ENCODE results near the gene UBE2I. TPM values are rescaled to one million over a fixed set of nuclear protein-coding genes. Genes with fewer than 3 reads are reported as not detected.

Gene UBE2I
- polyA plus RNA-seq, 2 of the 4 experiments (the other 2 are of a cell fraction) = 170 to 208 TPM

DNA sequence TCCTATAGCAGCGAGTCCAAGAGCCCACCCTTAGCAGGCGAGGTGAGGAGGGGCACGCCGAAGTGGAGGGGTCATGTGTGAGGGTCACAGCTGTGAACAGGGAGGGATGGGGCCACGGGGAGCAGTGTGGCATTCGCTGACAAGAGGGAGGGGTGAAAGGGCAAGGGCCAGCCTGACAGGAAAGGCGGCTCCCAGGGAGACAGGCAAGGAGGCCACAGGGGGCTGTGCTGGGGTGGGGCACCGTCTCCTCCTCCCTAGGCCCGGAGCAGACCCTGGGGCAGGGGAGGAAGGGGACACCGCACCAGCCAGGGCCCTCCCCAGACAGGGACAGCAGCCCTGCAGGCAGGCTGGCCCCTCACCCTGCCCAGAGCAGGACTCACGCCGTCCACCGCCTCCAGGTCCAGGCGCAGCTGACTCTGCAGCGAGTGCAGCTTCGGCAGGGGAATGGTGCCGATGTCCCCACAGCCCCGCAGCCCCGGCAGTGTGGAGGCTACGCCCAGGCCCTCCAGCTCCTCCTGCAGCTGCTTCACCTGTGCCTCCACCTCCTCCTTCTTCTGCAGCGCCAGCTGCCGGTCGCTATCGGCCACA lies 57.4 kb downstream of the UBE2I start:
- FAIRE-seq (no peak), ATAC-seq (peak; percentile 6 to 8; a peak in 3 of 6 replicates), DNase-seq (ENCODE audit: low read depth in 1 of 2, low spot score in 1 of 2) (no peak)
- TF ChIP-seq, protein P1, sequence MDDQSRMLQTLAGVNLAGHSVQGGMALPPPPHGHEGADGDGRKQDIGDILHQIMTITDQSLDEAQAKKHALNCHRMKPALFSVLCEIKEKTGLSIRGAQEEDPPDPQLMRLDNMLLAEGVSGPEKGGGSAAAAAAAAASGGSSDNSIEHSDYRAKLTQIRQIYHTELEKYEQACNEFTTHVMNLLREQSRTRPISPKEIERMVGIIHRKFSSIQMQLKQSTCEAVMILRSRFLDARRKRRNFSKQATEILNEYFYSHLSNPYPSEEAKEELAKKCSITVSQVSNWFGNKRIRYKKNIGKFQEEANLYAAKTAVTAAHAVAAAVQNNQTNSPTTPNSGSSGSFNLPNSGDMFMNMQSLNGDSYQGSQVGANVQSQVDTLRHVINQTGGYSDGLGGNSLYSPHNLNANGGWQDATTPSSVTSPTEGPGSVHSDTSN (IDR thresholded peaks at IDR 0.05) = 0 out of 2 replicates have a peak, but pooled peaks have one; percentile 45
- TF ChIP-seq, protein P2, sequence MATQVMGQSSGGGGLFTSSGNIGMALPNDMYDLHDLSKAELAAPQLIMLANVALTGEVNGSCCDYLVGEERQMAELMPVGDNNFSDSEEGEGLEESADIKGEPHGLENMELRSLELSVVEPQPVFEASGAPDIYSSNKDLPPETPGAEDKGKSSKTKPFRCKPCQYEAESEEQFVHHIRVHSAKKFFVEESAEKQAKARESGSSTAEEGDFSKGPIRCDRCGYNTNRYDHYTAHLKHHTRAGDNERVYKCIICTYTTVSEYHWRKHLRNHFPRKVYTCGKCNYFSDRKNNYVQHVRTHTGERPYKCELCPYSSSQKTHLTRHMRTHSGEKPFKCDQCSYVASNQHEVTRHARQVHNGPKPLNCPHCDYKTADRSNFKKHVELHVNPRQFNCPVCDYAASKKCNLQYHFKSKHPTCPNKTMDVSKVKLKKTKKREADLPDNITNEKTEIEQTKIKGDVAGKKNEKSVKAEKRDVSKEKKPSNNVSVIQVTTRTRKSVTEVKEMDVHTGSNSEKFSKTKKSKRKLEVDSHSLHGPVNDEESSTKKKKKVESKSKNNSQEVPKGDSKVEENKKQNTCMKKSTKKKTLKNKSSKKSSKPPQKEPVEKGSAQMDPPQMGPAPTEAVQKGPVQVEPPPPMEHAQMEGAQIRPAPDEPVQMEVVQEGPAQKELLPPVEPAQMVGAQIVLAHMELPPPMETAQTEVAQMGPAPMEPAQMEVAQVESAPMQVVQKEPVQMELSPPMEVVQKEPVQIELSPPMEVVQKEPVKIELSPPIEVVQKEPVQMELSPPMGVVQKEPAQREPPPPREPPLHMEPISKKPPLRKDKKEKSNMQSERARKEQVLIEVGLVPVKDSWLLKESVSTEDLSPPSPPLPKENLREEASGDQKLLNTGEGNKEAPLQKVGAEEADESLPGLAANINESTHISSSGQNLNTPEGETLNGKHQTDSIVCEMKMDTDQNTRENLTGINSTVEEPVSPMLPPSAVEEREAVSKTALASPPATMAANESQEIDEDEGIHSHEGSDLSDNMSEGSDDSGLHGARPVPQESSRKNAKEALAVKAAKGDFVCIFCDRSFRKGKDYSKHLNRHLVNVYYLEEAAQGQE (IDR thresholded peaks at IDR 0.05) = no peak
- H3K4me1 ChIP-seq = peaks cover 3% of the 10 kb centered on the region; the same call in 1 of the 3 replicates
- CTCF ChIA-PET = interaction anchor here (0.8 to 9.1 kb wide), 4 partner anchors 11 to 46 kb away, joined by 3 to 127 read pairs (median 40); no protein-coding TSS in a partner anchor
- no peaks in the 10 kb centered on the region for H3K9me3 ChIP-seq
- no peak overlapping the region for H3K4me2 ChIP-seq
- POLR2A ChIA-PET = interaction anchor here (1.3 kb wide), 1 partner anchor 12 kb away, joined by 4 read pairs; no protein-coding TSS in a partner anchor
- 95% methylated on average over 19 of the region's 24 CpGs for WGBS (ENCODE audit: missing lambda C conversion rate)
- no peak overlapping the region for H3K4me3 ChIP-seq
- H3K27ac ChIP-seq = no peak overlapping the region

DNA sequence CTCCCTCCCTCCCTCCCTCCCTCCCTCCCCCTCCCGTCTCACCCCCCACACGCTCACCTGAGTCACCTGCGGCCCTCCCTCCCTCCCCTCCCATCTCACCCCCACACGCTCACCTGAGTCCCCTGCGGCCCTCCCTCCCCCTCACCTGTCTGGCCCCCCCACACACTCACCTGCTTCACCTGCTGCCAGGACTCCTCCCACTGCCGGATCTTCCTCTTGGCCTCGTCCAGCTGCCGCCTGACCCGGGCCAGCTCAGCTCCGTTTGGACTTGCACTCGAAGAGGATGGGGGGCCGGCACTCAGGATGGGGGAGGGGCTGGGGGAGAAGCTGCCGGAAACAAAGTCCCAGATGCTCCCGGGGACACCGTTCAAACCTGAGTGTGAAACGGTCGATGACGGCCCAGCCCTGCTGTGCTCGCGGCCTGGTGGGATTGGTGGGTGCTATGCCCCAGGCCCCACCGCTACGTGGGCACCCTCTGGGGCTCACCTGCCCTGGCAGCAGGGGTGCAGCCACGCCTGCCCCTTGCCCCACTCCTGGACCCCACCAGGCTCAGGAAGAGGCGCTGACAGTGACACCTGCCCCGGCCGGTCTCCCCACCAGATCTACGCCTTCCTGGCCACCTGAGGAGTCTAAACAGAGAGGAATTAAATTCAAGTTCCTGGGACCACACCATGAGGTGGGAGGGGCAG lies 58.2 kb downstream of the UBE2I start:
- H3K4me2 ChIP-seq = no peak overlapping the region
- peaks cover 3% of the 10 kb centered on the region; the same call in 1 of the 3 replicates for H3K4me1 ChIP-seq
- DNase-seq (ENCODE audit: low read depth in 1 of 2, low spot score in 1 of 2) = no peak
- FAIRE-seq = no peak
- no peak for ATAC-seq
- 92% methylated on average over 11 of the region's 27 CpGs for WGBS (ENCODE audit: missing lambda C conversion rate)
- CTCF ChIA-PET = interaction anchor here (1.0 to 7.3 kb wide), 3 partner anchors 12 to 22 kb away, joined by 3 to 78 read pairs (median 4); no protein-coding TSS in a partner anchor
- no peaks in the 10 kb centered on the region for H3K9me3 ChIP-seq
- TF ChIP-seq, protein P3, sequence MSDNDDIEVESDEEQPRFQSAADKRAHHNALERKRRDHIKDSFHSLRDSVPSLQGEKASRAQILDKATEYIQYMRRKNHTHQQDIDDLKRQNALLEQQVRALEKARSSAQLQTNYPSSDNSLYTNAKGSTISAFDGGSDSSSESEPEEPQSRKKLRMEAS (IDR thresholded peaks at IDR 0.05) = no peak
- TF ChIP-seq TFCP2L1 (CRISPR knock-in tag; IDR thresholded peaks at IDR 0.05) (no peak), MYC (IDR thresholded peaks at IDR 0.05; ENCODE audit: borderline replicate concordance, low read length) (no peak), MAZ (IDR thresholded peaks at IDR 0.05; ENCODE audit: borderline replicate concordance, low read depth, low read length) (no peak), POLR2A (IDR thresholded peaks at IDR 0.05; ENCODE audit: low read length) (no peak), ESRRA (IDR thresholded peaks at IDR 0.05; ENCODE audit: borderline replicate concordance, low read length) (no peak), CBX2 (IDR thresholded peaks at IDR 0.05; ENCODE audit: borderline replicate concordance, low read depth) (no peak), CEBPB (IDR thresholded peaks at IDR 0.05) (no peak), NR3C1 (IDR thresholded peaks at IDR 0.05) (no peak), KDM5A (IDR thresholded peaks at IDR 0.05) (no peak), HOXA7 (CRISPR knock-in tag; IDR thresholded peaks at IDR 0.05) (no peak)
- TF ChIP-seq, protein P4, sequence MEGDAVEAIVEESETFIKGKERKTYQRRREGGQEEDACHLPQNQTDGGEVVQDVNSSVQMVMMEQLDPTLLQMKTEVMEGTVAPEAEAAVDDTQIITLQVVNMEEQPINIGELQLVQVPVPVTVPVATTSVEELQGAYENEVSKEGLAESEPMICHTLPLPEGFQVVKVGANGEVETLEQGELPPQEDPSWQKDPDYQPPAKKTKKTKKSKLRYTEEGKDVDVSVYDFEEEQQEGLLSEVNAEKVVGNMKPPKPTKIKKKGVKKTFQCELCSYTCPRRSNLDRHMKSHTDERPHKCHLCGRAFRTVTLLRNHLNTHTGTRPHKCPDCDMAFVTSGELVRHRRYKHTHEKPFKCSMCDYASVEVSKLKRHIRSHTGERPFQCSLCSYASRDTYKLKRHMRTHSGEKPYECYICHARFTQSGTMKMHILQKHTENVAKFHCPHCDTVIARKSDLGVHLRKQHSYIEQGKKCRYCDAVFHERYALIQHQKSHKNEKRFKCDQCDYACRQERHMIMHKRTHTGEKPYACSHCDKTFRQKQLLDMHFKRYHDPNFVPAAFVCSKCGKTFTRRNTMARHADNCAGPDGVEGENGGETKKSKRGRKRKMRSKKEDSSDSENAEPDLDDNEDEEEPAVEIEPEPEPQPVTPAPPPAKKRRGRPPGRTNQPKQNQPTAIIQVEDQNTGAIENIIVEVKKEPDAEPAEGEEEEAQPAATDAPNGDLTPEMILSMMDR (IDR thresholded peaks at IDR 0.05) = no peak
- TF ChIP-seq, protein P1 (IDR thresholded peaks at IDR 0.05) = no peak
- POLR2A ChIA-PET = interaction anchor here (0.6 to 1.3 kb wide), 2 partner anchors 11 to 13 kb away, joined by 4 read pairs; no protein-coding TSS in a partner anchor
- H3K27ac ChIP-seq = no peak overlapping the region
- H3K4me3 ChIP-seq = no peak overlapping the region
